Thyroid gland (tissue), 4 donors: ENCODE measurements around the gene FOXP1. TPM values are rescaled to one million over a fixed set of nuclear protein-coding genes. Genes with fewer than 3 reads are reported as not detected.

Experiments used
- DNase-seq, 2 donors: peaks; one replicate each; pipeline ENCODE4 v3.0.0-alpha.2; 2019
- H3K27ac ChIP-seq, 3 donors: fragments of 200-600 bp; sonication (generic); 1 replicate in 2 of 3; 2 replicates in 1 of 3; pipeline ENCODE4 v1.5.1; 2016 to 2019; ENCODE audit warnings: mild to moderate bottlenecking in 1 of 3, moderate library complexity in 1 of 3
- H3K27me3 ChIP-seq: fragments of 200-600 bp; sonication (generic); one replicate; pipeline ENCODE4 v1.5.1; 2019
- H3K36me3 ChIP-seq, 2 donors: fragments of 200-600 bp; sonication (generic); one replicate each; pipeline ENCODE4 v1.5.1; 2016 to 2019
- H3K4me1 ChIP-seq, 2 donors: fragments of 200-600 bp; sonication (generic); one replicate each; pipeline ENCODE4 v1.5.1; 2017 to 2019
- H3K4me3 ChIP-seq, 3 donors: fragments of 200-600 bp; sonication (generic); replicated peaks in 1 of 3; 1 replicate in 2 of 3; 2 replicates in 1 of 3; pipeline ENCODE4 v1.5.1; 2016; ENCODE audit warnings: mild to moderate bottlenecking in 1 of 3
- H3K9me3 ChIP-seq: fragments of 200-600 bp; sonication (generic); one replicate; pipeline ENCODE4 v1.5.1; 2017
- CTCF ChIP-seq, 6 experiments: fragments of 200-600 bp in 3 of 6; fragments of 450-650 bp in 3 of 6; sonication (generic) in 3 of 6; IDR thresholded peaks; one replicate each; pipeline ENCODE4 v1.5.1; 2016 to 2019; ENCODE audit warnings: antibody characterized with exemption in 6 of 6, mild to moderate bottlenecking in 2 of 6, inconsistent platforms in 1 of 6, moderate library complexity in 1 of 6
- POLR2A ChIP-seq, 2 donors: fragments of 450-650 bp; IDR thresholded peaks; one replicate each; pipeline ENCODE4 v1.6.1; 2017; ENCODE audit warnings: antibody characterized with exemption in 2 of 2, mild to moderate bottlenecking in 2 of 2, moderate library complexity in 1 of 2
- WGBS, 2 donors: methylation state at CpG; one replicate each; pipeline ENCODE4 v1.1.5; 2017; 5-methylcytosine and 5-hydroxymethylcytosine counted together
- intact Hi-C: fragments of 100-400 bp; cut with DNase I; formaldehyde crosslinking; loops from one replicate; pipeline ENCODE4 v1.15.1; 2023
- total RNA-seq, 4 donors: library from RNA; depleted of rRNA; stranded (reverse); fragments of >200 nt; gene quantifications; one replicate each; pipeline ENCODE4 v1.2.3, GENCODE V29; 2016

FOXP1 gene
- total RNA-seq, 4 donors from 2014 or later, result 111 to 187 (median 141) TPM

GRCh38 chr3:71524672-71525071, 58.9 kb downstream of the FOXP1 start:
- Histone ChIP-seq H3K4me3 (no peak overlapping the region), H3K27ac (no peak overlapping the region), H3K9me3 (no peaks in the 10 kb centered on the region), H3K27me3 (no peaks in the 10 kb centered on the region), H3K4me1 (peaks cover 11 to 16% of the 10 kb centered on the region in 2 donors), H3K36me3 (no peaks in the 10 kb centered on the region)
- TF ChIP-seq CTCF (IDR thresholded peaks at IDR 0.05) (no peak), POLR2A (IDR thresholded peaks at IDR 0.05) (no peak)
- intact Hi-C loops, result no loop called here
- no peak for DNase-seq
- 67 to 69% methylated on average over 7 of the region's 7 CpGs for WGBS, 2 donors

GRCh38 chr3:71523628-71524027, 59.9 kb downstream of the FOXP1 start:
- no peak for DNase-seq
- no peak overlapping the region for H3K4me3 ChIP-seq
- H3K27ac ChIP-seq, result no peak overlapping the region
- 90 to 91% methylated on average over 4 of the region's 4 CpGs for WGBS, 2 donors
- H3K4me1 ChIP-seq, result peaks cover 5 to 16% of the 10 kb centered on the region in 2 donors
- H3K27me3 ChIP-seq, result no peaks in the 10 kb centered on the region
- TF ChIP-seq CTCF (IDR thresholded peaks at IDR 0.05) (no peak), POLR2A (IDR thresholded peaks at IDR 0.05) (no peak)
- intact Hi-C loops, result no loop called here
- H3K9me3 ChIP-seq, result no peaks in the 10 kb centered on the region
- no peaks in the 10 kb centered on the region for H3K36me3 ChIP-seq

GRCh38 chr3:71521940-71522876, 61.3 kb downstream of the FOXP1 start:
- no peak overlapping the region for H3K4me3 ChIP-seq
- H3K36me3 ChIP-seq, result no peaks in the 10 kb centered on the region
- peak in 1 of 2 donors; percentile 34 for DNase-seq
- no peaks in the 10 kb centered on the region for H3K9me3 ChIP-seq
- no peak for TF ChIP-seq CTCF (IDR thresholded peaks at IDR 0.05)
- TF ChIP-seq POLR2A (IDR thresholded peaks at IDR 0.05), result no peak
- no peaks in the 10 kb centered on the region for H3K27me3 ChIP-seq
- H3K27ac ChIP-seq, result peak overlapping the region in 1 of 3 donors; percentile 0
- intact Hi-C loops, result no loop called here
- peaks cover 0 to 12% of the 10 kb centered on the region in 2 donors for H3K4me1 ChIP-seq
- 70 to 73% methylated on average over 7 of the region's 7 CpGs for WGBS, 2 donors

- Histone ChIP-seq H3K27ac (no peak overlapping the region), H3K4me1 (peaks cover 0 to 9% of the 10 kb centered on the region in 2 donors), H3K9me3 (no peaks in the 10 kb centered on the region), H3K27me3 (no peaks in the 10 kb centered on the region), H3K4me3 (no peak overlapping the region), H3K36me3 (no peaks in the 10 kb centered on the region)
- intact Hi-C loops, result no loop called here
- TF ChIP-seq POLR2A (IDR thresholded peaks at IDR 0.05), result no peak
- TF ChIP-seq CTCF (IDR thresholded peaks at IDR 0.05), result no peak
- no peak for DNase-seq
- whole genome bisulfite sequencing, 2 donors, result 94 to 98% methylated on average over 4 of the region's 4 CpGs
These were observed 62.5 kb downstream of the FOXP1 start for GRCh38 chr3:71521021-71521352.
